NCI-H82 (cell line): Measurements from ENCODE around the gene TRIO.

Experiments used
- DNase-seq: peaks from one replicate; lab custom pipeline; 2025; lab: John Stamatoyannopoulos, UW

The TRIO gene

GRCh38 chr5:14267166-14267838, 124.2 kb downstream of the TRIO start:
- DNase-seq = peak; percentile 21

GRCh38 chr5:14267991-14268708, 125.0 kb downstream of the TRIO start:
- peak; percentile 34 for DNase-seq

DNA sequence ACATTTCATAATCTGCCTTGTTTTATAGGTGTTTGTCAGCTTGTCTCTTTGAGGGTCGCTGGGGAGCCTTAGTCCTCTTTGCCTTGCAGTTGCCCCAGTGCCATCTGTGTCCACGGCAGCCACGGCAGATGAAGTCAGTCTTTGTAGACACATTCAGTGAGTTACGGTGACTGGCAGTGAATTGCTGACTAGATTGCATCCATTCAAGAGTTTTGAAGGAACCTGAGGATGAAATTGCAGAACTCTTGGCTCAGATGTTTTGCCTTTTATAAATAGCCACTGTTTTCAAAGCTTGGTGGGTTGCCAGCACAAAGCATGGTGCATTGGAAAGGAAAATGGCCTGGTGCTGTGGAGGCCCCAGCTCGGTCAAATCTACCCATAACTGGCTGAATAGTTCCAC, 125.6 kb downstream of the TRIO start:
- no peak for DNase-seq

GRCh38 chr5:14269395-14269794, 126.3 kb downstream of the TRIO start:
- DNase-seq = no peak

DNA sequence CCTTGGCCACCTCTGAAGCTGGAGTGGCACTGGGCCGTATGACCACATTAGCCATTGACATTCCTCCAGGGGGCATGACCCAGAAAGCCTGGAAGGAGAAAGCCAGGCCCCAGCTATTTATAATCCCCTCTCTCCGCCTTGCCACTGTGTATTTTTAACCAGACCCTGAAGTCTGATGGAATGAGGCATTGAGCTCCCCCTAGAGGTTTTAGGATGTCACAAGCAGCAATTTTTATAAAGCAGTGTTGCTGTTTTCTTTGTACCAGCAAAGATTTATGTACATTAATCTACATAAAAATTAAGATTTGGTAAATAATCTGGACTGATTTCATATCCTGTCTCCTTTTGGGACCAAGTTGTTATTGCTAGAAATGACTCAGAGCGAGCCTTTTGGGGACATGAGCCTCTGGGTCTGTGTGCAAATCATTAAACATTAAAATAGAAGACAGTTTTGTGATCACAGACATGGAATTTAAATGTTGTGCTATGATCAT, 127.1 kb downstream of the TRIO start:
- DNase-seq = peak; percentile 87

DNA sequence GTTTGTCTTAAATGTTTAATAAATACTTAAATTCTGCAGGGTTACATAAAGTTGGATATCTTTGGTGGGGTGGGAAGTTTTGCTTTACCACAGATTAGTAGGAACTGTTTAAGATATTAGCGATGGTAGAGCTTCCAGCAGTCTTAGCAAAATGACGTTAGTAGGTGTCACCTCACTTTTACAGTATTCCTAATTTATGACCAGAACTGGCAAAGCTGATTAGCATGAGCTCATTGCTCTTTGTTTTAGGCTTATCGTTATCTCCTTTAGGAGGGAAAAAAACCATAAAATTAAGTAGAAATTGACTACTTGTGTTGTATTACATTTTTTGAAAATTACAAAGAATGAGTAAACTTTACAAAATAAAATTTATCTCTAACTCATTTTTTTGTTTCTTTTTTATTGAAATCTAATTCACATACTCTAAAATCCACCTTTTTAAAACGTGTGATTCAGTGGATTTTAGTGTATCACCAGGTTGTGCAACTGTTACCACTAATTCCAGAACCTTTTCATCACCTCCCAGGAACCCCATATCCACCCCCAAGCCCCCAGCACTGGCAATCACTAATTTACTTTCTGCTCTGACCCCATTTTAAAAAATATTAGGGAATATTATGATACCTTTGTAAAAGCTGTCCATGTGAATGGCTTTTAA, 129.5 kb downstream of the TRIO start:
- peak; percentile 92 for DNase-seq

DNA sequence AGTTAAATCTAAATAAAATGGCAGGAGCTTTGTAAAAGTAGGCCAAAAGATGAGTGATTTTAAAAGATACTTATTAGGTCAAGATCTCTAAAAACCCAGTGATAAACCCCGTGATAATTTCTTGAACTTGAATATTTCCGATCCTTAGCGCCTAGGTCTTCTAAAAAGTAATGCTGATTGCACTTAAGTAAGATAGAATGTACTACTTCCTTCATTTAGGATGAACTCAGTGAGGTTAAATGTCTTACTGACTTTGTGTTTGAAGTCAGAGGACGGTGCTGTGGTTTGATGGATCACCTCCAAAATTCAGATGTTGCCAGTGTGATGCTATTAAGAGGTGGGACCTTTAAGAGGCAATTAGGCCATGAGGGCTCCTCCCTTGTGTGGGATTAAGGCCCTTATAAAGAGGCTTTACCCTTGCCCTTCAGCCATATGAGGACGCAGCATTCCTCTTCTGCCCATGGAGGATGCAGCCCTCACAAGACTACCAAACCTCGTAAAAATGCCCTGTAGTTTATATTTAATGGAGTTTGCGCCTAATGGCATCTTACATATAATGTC, 130.1 kb downstream of the TRIO start:
- DNase-seq = peak; percentile 95

DNA sequence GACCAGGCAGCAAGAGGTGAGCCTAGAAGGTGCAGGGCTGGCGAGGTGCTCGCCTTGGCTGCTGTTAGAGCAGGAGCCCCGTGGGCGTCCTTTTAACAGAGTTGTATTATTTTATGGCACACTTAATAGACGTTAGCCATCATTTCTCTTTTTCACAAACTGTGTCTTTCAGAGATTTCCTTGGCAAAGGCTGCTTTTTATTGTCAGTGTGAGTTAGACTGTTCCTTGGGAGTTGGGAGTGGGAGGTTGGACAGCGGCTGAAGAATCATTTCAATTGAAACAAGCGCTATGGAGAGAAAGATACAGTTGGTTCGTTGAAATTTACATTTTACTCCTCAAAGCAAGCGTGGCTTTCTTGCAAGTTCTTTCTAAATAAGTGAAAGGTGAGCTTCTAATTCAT, 133.2 kb downstream of the TRIO start:
- DNase-seq = no peak

DNA sequence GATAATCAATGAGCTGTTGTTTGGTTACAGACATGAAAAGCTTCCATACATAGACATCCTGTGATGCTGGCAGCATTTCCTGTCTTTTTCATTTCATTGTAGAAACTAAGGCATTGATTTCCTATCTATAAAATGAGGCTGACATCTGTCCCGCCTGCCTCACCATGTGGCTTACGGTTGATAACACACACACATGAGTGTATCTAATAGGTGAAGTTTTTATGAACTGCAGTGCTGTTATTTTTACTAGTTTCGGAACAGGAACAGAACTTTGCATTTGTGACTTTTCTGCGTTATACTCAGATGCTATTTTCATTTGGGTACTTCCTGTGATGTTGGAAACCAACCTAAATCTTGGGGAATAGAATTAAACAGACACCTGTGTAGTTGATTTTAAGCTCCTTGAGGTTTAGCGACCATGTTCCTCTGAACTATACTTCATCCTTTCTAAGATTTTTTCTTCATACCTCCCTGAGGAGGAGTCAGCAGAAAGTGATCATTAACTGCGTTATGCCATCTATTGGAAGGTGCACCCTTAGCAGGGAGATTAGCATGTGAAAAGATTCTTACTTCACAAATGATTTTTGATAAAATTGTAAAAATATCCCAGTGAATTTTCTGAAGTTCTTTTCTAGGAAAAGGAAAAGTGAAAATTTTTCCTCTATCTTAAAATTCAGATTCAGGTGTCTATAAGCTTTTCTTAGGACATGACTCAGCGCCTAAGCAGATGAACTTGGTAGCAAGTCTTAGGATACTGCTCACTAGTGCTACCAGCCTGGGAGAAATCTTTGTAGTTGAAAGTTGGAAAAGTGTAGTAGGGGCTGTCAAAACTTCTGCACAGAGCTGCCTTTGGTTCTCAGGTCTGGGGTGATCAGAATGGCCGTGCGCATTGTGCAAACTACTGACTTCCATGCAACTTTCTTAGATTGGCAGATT, 134.5 kb downstream of the TRIO start:
- DNase-seq = no peak

DNA sequence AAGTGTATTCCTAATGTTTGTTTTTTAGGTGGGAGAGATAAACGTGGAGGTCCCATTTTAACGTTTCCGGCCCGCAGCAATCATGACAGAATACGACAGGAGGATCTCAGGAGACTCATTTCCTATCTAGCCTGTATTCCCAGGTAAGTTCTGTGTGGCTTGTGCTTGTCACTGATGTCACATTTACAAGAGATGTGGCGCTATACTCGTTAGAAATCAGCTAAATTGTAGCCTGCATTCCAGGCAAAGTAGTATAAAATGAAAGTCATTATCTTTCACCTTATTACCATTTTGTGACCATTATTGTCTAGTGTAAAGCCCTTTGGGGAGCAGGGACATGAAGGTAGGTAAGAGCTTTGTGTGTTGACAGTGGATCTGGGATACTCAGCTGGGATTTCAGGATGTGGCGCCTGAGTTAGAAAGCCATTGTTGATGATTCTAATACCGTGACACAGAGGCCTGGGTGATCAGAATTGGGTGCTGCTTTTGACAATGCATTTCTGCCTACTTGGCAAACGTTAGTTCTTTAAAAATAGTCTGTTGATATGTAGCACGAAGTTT, 137.2 kb downstream of the TRIO start:
- DNase-seq = no peak

DNA sequence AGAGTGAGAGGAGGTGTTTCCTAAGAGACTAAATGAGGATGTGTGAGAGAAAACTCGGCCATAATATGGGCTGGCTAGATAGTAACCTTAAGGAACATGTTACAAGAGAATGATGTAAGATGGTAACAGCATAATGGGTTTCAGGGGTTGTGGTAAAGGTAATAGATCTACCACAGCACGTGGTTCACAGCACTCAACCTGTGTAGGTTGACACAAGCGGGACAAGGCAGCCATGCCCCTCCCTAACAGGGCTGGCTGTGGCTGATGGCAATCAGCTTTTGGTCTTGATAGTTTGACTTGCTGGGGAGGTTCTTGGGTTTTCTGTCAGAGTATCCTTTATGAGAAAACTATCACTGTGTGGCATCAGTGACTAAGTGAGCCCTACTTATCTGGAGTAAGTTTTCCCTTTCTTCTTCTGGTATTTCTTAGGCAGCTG, 138.6 kb downstream of the TRIO start:
- no peak for DNase-seq

DNA sequence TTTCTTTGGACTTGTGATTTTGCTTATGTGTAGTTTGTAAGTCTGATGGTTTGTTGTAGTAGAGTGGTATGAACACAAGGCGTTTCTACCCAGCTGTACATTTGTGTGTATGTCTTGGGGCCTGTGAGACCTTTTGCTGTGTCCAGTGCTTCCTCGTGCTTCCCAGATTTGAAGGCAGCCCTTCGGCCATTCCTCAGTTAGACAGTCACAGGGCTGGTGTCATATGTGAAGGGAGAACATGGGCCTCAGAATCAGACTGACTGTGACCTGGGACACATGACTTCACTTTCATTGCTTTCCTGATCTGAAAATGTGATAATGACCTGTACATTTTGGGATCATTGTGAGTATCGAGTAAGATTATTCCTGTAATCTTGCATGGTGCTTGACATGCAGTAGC, 140.0 kb downstream of the TRIO start:
- DNase-seq = no peak

DNA sequence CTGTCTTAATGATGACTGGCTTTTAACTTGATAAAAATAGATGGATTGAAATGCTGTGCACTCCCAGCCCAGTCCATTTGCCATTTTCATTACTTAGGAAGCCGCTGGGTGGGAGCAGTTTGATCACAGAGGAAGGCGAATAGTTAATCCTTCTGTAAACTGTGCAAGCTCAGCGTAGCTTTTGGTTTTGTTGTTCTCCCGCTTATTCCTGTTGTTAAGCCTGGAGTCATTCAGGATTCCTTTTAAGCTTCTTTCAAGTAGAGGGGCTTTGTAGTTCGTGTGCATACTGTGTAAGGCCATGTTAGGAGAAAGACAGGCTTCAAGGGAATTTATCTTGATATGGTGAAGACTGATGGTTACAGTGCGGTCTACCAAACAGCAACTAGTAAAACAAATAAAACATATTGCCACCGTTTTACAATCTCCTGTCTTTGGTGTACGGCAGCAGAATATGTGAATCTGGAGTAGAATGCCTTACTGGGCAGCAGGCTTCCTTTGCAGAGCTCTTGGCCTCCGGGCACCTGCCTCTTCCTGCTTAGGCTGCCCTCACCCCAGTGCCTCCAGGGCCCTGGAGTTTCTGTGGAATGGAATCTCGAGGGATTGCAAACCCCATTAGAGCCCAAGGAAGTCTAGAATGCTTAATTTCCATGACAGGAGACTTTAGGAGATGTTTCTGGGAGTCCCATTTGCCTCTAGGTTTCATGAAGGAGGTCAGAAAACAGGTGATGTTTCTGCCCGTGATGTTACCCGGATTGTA, 141.4 kb downstream of the TRIO start:
- DNase-seq = peak; percentile 87

- peak; percentile 47 for DNase-seq
Observed at GRCh38 chr5:14286007-14286406, 142.9 kb downstream of the TRIO start.

DNA sequence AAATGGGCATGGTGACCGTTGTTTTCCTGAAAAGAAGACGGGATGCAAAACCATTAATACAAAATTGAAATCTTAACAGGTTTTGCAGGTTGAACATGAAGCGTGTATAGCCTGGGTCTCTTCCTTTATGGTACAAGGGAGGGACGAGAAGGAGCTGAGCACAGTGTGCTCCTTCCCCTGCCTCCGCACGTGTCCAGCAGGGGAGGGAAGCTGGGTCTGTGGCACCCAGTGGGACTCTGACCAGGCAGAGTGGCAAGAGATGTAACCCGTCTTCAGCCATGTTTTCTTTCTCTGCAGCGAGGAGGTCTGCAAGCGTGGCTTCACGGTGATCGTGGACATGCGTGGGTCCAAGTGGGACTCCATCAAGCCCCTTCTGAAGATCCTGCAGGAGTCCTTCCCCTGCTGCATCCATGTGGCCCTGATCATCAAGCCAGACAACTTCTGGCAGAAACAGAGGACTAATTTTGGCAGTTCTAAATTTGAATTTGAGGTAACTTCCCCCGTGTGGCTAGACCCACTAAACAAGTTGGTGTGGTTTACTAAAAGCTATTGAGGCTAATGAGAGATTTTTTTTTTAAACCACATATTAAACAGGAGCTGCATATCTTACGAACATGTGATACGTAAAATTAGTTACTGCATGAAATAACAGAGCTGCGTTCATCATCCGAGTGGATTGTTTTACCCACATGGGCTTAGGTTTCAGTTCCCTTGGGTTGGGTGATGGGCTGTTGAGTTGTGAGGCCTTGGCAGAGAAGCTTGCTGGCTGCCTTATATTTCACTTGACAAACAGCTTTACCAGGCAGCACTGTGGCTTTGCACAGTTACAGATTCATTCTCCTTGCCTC, 143.7 kb downstream of the TRIO start:
- no peak for DNase-seq

- DNase-seq = peak; percentile 74
Observed at GRCh38 chr5:14292766-14293658, 149.9 kb downstream of the TRIO start.

- DNase-seq = peak; percentile 25
Observed at GRCh38 chr5:14295610-14296009, 152.5 kb downstream of the TRIO start.

DNA sequence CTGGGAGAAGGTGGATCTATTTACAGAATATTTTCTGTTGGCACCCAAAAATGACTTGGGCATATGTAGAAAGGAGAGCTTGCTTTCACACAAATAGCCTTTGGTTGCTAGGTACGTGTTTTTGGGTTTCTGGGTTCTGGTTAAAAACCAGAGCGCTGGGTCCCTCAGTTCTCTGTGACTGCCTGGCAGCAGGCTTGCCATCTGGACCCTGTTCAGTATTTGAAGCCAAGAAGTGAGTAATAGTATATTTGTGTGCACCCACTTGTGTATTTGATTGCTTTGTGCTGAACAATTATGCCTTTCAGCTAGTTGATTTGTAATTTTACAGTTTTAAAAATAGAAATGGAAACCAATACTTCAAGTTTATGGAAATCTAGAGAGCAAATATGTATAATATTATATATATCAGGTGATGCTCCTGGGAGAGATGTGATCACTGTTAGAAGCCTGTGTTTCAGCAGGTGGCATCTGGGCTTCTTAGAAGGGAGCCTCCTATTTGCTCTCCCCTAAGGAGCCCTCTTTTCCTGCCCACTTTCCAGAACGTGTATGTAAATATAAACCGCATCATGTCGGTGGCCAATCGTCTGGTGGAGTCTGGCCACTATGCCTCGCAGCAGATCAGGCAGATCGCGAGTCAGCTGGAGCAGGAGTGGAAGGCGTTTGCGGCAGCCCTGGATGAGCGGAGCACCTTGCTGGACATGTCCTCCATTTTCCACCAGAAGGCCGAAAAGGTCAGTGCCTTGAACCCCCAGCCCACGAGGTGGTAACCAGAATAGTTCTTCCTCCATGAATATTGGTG, 153.6 kb downstream of the TRIO start:
- DNase-seq = peak; percentile 20
